ENCODE measurements around the gene PDPN.

DNA sequence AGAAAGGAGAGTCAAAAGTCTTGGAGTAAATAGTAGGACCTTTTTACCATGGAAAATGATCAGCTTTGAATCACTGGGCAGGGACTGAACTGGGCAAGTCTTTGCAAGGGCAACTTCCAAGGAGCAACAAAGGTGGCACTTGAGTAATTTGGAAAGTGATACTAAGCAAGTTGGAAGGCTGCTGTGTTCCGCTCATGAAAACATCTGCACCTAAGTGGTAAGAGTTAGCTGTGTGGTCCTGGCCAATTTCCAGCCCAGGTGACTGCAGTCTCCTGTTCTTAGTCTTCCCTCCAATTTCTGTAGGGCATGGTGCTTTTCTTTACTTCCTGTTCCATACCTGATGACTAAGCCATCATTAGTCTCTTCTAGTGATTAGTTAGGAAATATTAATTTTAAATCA is 80.8 kb downstream of the PDPN start:
- no peak for TF ChIP-seq POLR2AphosphoS5 (IDR thresholded peaks at IDR 0.05; ENCODE audit: low read depth, low read length)
- no peak for TF ChIP-seq POLR2A (IDR thresholded peaks at IDR 0.05; ENCODE audit: low read depth, low read length)

Data from GM12892 (cell line).